HG03175 (cell line): ENCODE data around the gene MMD.

ENCODE experiments used
- ATAC-seq: cut with Tn5 transposase; IDR thresholded peaks from one replicate; pipeline ENCODE4 v1.9.1; 2021; ENCODE audit warnings: mild to moderate bottlenecking, moderate library complexity; ENCODE audit not compliant: unreplicated experiment

MMD gene

DNA sequence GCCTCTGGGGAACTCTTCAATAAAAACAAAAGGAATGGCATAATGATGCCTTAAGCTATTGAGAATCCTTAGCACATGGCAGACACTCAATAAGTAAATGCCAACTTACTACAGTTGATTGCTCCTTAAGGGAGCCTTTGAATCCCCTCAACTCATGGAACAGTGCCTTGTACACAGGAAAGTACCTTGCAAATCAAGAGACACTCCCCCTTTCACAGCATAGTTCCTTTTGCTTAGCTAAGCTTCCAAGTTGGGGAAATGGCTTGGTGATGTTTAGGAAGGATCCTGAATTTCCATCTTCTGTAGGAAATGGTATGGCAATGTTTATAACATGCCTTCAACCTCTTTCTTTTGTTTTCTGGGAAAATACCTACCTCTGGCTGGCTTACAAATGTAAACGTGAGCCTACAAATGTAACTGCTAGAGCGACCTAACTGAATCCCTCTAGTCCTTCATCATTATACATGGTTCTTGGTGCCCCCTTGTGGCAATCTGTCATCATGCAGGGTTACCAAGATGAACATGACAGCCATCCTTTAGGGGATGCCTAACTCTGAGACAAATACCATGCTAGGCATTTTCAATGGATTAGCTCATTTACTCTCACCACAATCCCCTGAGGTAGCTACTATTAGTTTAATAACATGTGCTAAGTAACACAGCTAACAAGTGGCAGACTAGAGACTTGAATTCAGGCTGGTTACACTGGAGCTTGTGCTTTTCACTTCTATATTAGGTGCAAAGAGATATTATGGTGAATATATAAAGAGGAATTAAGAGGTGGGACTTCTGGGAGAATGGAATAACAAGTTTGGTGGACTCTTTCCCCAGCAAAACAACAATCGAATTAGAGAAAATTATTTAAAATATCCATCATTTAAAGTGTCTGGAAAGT, 65.0 kb downstream of the MMD start:
- ATAC-seq, result peak; percentile 98

DNA sequence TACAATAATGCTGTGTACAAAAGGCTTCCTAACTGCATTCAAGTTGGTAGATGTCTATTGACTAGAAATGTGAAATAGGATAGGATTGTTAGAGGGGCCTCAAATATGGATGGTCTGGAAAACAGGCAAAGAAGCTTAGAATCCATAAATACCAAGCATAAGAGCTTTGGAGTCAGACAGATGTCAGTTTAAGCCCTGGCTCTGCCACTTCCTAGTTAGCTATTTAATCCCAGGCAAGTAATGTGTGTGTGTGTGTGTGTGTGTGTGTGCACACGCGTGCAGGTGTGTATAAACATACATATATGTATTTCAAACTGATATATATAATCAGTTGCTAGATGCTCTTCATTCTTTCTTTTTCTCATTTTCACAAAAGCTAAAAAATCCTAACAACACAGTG, 66.7 kb downstream of the MMD start:
- no peak for ATAC-seq

DNA sequence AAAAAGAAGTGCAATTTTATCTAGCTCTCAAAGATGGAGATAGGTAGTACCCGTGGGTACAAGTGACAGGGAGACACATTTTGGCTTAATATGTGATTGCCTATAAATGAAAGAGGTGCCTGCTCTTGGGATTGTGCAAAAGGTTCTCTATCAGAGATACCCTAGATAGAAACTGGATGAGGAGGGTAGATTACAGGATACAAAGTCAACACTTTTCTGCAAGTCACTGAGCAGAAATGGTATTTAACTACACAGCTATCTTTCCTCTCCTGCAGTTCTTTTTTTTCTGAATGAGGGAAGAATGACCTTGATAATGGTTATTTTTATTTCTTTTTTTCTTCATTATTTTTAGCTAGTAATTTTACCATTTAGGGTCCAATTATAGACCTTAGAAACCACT, 67.6 kb downstream of the MMD start:
- no peak for ATAC-seq

DNA sequence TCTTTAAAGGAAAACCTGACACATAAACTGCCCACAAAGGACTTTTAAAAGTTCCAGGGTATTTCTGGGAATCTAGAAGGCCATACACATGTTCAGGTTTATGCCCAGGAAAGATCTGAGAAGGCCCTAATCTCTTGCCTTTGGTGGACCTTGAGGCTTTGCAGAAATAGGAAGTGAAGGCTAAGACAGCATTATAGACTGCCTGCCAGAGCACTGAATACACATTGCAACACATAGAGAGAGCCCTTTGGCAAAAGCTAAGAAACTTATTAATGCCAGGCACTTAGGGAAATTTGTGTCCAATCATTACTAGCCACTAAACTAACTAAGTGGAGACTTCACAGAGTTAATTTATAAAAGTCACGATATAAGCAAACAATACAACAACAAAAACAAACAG, 70.4 kb downstream of the MMD start:
- no peak for ATAC-seq

DNA sequence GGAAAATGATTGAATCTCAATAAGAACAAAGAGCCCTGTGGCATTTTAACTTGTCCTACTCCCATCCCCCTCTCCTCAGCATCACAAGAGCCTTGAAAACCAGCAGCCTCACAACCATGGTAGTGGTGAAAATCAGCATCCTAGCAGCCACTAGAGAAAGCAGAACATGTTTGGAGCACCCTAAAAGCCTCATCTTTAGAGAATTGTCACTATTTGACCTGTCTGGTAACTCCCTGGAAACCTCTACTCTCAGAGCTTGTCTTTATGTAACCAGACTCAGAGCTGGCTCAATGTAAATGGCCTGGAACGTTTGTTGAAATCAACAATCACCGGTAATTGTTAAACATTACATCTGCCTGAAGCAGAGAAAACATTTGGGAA, 70.8 kb downstream of the MMD start:
- no peak for ATAC-seq

DNA sequence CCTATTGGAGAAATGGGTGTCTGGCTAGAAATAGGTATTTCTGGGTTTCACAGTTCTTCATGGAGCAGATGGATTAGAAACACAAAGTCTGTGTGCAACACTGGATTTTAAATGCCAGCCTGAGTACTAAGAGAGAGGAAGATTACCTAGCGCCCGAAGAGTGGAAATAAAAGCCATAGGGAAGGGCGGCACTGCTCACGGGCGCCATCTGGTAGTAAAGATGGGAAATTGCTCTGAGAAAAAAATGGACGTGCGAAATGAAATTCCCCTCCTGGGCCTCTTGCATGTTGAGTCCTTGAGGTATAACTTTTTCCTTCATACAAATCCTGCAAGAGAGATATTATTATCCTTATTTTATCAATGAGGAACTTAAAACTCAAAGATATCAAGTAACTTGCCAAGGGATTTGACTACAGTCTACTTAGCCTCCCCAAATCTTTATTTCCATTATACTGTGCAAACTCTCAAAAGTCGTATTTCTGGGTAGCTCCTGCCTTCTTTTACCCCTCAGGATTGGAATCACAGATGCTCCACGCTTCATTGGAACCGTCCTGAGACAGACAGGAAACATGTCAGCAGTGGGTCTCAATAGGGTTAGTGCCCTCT, 72.8 kb downstream of the MMD start:
- ATAC-seq, result peak; percentile 63

DNA sequence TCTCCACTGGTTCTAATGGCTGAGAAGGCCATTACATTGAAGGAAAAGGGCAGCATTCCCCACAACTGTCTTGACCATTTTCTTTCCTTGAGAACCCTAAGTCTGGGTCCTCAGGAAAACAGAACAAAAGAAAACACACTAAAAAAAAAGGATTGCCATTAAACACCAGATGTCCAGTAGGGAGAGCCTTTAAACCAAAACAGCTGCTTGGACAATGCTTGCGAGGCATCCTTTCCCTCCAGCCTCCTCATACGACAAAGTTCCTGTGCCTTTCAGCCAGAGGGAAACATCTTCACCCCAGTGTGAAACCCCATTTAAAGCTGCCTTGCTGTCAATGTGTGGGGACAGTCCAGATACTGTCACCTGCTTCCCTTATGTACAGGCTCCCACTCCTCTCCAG, 74.3 kb downstream of the MMD start:
- ATAC-seq, result no peak

DNA sequence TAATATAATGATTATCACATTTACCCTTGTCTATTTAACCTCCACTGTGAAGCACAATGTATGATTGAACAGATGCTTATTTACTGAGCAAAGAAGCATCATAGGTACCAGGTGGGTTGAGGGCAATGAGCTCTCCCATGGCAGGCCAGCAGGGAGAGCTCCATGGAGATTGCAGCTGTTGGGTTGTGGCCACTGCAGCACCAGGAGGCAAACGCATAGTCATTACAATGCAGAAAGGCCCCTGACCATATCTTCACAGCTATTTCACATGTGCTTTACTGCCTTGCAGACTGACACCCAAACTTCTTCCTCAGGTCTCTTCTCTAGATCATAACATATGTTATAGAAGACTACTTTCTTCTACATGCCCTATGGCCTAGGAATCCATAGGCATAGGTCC, 75.0 kb downstream of the MMD start:
- no peak for ATAC-seq

DNA sequence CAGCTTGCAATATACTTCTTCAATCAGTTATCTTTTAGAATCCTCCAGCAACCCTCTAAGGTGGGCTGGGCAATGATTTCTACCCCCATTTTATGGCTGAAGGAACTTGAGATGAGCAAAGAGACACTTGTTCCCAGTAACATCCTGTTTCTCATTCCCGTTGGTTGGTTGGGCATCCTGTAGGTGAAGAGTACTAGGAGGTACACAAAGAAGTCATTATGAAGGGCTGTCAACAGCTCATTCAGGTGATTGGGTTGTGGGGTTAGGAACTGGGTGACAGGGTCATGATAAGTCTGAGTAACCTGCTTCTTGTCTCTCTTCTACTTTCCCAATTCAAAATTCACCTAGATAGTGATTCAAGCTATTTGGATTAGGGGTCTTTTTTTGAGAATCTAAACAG, 76.5 kb downstream of the MMD start:
- no peak for ATAC-seq

DNA sequence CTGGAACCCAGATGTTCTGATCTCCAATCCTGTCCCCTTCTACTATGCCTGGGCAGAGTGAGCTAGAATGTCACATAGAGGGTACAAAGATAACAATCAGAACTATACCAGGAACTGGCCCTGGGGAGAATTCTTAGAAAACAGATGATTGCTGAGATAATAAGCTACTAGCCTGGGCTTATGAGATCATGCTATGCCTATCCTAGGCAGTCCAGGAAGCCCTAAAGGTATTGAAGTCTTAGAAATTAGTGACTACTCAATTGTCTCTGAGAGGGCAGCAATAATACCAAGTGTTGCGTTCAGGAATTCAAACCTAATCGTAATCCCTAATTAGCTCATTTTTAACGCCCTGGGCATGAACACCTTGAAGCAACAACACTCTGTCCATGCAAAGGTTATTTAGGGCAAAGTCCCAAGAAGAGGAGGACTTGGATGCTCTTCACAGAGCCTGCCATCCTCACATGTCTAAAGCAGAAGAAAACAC, 77.1 kb downstream of the MMD start:
- no peak for ATAC-seq

DNA sequence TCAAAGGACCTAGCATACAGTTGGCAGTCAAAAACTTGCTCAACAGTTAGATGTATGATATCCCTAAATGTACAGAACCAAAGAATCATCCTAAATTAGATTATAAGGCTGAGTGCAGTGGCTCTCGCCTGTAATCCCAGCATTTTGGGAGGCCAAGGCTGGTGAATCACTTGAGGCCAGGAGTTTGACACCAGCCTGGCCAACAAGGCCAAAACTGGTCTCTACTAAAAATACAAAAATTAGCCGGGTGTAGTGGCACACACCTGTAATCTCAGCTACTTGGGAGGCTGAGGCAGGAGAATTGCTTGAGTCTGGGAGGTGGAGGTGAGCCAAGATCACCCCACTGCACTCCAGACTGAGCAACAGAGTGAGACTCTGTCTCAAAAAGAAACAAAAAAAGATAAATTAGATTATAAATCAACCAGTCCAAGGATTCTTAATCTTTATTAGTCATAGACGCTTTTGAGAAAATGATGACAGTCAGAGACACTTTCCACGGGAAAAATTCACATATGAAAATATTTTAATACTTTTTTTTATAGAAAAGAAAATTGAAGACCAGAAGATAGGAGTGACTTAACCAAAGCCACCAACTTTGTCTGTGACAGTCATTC, 77.6 kb downstream of the MMD start:
- ATAC-seq, result no peak

DNA sequence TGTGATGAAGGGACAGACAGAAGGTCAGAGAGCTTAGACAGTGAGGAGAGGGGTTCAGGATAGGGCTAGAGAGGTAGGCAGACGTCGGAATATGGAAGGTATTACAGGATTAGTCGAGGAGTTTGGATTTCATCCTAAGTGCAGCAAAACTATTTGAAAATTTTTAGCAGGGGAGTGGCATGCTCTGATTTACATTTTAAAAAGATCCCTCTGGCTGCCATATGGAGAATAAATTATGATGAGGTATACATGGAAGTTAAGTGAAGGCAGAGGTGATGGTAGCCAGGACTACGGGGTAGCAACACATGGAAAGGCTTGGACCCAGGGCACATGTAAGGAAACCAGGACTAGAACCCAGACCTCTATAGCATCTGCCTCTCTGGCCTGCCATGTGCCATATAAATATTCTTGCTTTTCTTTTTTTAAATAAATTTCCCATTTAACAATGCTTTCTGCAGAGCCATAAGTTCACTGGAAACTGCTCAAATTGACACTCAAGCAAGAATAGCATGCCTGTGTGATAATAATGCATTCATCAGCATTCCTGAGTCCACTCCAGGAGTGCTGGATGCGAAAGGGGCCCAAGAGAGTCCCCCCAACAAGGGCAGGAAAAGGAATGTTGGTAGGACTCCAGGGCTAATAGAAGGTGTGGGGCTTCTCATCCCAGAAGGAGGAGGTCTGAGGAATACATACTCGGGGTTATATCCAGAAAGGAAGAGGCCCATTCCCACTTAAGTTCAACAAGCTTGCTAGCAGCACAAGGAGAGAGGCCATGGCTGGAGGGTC, 78.6 kb downstream of the MMD start:
- no peak for ATAC-seq
